ENCODE results near the gene GRIK2.

GRCh38 chr6:101909366-101909765 lies 515.9 kb downstream of the GRIK2 start:
- TF ChIP-seq POLR2A (IDR thresholded peaks at IDR 0.05) (no peak), CTCF (IDR thresholded peaks at IDR 0.05) (no peak)

Measured in Peyer's patch (tissue), 4 donors.